HG03108 (cell line): ENCODE measurements around the gene SCYGR7.
"Not testable (repeated sequence)": the region's sequence is repeated elsewhere in the genome, so short reads cannot be mapped to it uniquely, and the experiment has no call there.

Source experiments
- ATAC-seq: cut with Tn5 transposase; IDR thresholded peaks from one replicate; pipeline ENCODE4 v1.9.1; 2021; ENCODE audit warnings: moderate library complexity; ENCODE audit not compliant: unreplicated experiment

Gene SCYGR7, protein sequence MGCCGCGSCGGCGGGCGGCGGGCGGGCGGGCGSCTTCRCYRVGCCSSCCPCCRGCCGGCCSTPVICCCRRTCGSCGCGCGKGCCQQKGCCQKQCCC

DNA sequence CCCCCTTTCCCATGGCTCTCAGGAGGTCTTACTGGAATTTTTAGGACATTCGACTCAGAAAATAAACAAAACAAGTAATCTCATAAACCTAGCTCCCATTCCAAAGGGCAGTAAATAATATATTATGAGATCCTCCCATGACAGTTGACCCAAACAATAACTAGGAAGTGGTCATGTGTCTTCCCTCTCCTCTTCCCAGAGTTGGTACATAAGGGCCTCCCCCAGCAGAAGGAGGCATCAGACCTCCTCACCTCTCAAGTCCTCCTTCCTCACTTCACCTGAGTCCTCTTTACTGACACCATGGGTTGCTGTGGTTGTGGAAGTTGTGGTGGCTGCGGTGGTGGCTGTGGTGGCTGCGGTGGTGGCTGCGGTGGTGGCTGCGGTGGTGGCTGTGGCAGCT, at the start of gene SCYGR7:
TSS of gene SCYGR7 (plus strand) at position 301 of the 400 bp plus-strand sequence. CDS start at position 301, 0 bp downstream.
- ATAC-seq, result no peak

DNA sequence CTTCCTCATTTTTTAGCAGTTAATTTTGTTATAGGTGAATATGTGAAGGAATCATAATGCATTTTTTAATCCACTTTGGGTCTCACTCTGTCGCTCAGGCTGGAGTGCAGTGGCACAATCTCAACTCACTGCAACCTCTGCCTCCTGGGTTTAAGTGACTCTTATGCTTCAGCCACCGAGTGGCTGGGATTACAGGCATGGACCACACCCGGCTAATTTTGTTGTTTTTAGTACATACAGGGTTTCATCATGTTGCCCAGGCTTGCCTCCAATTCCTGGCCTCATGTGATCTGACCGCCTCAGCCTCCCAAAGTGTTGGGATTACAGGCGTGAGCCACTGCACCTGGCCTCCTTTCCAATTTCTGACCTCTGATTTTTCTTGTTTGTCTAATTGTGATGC, 43.9 kb upstream of the SCYGR7 start:
- ATAC-seq, result no peak

DNA sequence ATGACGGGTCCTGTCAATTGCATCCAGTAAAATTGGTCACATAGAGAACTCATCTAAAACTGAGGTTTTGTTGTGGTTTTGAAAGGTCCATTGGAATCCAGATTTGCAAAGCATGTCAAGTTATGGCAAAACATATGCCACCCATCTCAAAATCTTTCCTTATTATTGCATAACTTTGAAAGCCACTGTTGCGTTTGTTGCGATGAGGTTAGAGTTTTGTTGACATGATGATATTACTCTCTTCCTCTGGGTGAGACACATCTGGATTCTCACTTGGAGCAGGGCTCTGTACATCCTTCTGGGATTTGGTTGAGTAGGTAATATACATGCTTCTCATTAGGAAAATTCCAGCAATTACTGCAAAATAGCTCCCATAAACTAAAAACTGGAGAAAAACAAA, 40.9 kb upstream of the SCYGR7 start:
- no peak for ATAC-seq

DNA sequence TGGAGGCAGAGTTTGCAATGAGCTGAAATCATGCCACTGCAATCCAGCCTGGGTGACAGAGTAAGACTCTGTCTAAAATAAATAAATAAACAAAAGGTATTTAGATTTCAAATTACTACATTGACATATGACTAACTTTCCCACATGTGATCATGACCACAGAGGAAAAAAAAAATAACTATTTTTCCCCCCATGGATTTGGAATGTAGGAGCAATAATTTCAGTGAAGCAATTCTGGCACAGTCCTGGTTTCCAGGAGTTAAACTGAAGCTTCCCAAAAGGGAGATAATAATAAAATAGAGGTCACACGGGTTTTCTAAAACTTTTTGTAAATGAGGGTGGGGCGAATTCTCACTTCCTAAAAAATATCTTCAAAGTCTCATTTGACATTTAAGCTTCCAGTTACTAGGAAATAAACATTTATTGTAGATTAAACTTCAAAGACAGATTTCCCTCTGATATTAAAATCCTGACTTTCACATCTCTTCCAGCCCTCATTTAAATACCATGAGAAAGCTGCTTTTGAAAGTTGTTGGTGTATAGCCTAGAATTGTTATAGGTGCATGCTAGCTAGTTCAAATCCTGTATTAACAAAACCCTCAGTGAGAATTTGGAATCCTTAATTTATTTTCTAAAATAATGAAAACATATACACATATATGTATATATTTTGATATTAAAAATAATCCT, 31.0 kb upstream of the SCYGR7 start:
- ATAC-seq, result no peak

DNA sequence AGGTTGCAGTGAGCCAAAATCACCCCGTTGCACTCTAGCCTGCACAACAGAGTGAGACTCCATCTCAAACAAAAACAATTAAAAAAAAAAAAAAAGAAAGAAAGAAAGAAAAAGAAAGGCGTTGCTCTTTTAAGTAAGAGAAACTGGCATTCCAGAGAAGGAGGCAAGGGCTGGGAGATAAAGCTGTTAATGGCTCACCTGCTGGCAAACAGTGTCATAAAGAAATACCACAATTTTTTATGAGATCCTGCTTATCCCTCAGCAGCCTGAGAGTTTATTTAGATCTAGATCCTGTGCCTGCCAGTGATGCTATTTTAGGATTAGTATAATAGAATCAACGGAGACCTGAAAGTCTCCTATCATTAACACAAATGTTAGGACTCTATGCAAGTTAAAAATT, 26.6 kb upstream of the SCYGR7 start:
- ATAC-seq, result no peak

DNA sequence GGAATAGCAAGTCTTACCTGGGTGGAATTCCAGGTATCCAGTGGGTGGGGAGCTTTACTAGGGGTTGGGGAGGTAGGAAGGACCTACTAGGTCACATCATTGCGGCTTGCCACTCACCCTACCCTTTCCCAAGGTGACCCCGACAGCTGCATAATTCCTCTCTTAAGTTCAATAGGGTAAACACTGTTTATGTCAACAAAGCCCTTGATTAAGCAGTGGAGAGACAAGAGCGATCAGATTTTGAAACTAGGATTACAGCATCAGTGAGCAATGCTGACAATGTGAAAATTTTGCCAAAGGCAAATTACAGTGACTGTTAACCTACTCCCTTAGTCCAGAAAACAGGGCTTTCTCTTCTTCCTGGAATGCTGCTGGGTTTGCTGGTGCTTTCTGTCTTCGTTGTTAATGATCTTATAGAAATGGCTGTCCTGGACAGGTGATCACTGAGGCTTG, 24.8 kb upstream of the SCYGR7 start:
- no peak for ATAC-seq

DNA sequence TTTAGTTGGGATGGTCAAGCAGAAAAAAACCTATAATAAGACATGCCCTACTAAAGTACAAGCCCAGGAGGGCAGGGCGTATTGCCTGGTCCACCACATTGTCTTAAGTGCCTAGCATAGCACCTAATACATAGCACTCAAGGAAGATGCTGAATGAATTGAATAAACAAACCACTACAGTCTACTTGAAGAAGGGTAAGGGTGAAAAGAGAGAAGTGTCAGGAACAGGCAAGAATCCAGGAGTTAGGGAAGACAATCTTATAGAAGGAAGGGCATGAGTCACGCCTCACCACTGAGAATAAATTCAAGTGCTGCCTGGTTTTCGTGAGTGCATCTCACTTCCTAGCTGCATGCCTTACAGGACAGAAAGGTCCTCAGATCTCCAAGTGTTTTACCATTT, 24.2 kb upstream of the SCYGR7 start:
- no peak for ATAC-seq

DNA sequence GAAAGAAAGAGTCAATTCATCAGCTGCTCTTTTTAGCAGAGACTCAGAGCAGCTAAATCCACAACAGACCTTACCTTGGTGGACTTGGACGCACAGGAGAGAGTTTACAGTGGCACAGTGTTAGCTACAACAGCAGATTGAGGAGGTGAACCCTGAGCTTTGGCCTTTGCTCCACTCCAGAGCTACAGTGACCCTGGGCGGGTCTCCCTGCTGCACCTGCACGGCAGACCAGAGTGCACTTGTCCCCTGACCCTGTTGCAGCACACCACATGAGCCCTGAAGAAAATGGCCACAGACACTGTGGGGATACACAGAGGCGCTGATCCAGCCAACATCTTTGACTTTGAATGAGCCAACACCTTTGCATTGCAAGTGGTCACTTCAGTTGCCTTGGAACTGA, 21.3 kb upstream of the SCYGR7 start:
- ATAC-seq, result no peak

DNA sequence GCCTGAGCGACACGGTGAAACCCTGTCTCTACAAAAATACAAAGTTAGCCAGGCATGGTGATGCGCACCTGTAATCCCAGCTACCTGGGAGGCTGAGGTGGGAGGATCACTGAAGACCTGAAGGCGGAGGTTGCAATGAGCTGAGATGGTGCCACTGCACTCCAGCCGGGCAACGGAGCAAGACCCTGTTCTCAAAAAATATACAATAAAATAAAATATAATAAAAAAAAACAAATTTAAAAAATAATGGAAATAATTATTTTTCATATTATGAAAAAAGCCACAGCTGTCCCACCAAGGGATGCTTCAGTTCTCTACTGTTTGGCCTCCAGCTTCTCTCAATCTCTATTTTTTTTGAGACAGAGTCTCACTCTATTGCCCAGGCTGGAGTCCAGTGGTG, 20.7 kb upstream of the SCYGR7 start:
- no peak for ATAC-seq

DNA sequence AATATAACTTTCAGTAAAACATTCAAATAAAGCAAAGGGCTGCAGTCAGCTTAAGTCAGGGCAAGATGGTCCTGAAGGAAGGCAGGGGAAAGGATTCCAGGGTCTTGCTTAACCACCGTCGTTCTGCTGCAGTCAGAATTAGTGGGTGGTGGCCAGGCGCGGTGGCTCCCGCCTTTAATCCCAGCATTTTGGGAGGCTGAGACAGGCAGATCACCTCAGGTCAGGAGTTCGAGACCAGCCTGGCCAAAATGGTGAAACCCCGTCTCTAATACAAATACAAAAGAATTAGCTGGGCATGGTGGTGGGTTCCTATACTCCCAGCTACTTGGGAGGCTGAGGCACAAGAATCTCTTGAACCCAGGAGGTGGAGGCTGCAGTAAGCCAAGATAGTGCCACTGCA, 17.1 kb upstream of the SCYGR7 start:
- no peak for ATAC-seq

DNA sequence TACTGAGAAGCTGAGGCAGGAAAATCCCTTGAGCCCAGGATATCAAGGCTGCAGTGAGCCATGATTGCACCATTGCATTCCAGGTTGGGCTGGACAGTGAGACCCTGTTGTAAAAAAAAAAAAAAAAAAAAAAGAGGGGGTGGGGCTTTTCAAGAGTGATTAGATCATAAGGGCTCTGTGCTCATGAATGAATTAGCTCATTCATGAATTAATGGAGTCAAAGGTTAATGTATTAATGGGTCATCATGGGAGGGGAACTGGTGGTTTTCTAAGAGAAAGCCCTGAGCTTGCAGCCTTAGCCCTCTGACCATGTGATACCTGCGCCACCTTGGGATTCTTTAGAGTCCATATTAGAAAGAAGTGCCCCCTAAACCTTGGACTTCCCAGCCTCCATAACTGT, 14.8 kb upstream of the SCYGR7 start:
- ATAC-seq, result no peak

DNA sequence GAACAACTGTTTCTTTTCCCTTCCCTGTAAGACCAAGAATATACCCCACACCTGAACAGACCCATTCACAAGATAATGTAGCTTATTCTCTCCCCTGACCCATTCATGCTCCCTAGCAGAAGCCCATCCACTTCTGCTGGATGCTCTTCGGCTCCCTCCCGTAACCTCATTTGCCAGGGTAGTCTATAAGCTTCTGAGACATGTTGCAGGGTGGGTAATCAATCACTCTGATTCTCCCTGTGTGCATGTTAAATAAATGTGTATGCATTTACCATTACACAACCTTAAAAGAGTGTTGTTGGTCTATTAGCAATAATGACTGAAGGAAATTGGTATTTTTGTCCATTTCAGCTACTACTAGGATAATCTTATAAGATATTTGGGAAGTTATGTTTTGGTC, 11.6 kb upstream of the SCYGR7 start:
- ATAC-seq, result no peak

DNA sequence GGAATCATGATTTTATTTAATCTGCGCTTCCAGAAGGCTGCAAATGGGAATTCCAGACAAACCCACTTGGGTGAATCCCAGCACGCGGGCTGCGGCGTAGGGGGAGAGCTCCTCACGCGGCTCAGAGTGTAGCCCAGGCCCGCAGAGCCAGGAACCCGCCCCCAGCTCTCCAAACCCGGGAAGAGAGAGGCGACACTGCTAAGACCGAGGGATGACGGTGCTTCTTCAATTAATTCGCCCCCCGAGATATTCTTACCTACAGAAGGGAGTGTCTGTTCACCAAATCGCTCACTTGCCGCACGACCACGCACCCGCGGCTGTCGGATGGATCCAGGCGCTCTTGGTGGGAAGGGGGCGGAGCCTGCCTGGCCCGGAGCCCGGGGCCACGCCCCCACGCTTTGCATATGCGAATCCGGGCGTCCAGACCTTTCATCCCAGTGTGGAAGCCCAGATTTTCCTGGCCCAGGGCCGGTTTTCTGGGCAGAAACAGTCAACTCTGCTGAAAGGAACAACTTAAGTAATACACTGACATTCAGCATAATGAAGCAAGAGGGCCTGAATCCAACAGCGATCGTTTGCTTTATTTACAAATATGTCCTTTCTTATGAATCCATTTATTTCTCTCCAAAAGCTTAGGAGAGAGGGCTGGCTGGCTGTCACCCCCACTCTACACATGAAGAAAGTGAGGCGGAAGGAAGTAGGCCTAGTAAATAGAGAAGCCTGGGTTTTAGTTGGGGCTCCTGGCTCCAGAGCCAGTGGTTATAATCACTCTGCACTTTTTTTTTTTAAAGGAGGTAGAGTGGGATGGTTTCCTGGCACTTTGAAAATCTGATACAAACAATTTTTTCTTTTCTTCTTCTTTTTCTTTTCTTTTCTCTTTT, 10.2 kb upstream of the SCYGR7 start, which contains the start of gene SLC19A3:
TSS of gene SLC19A3 (minus strand) at position 342 of the 881 bp plus-strand sequence. CDS start 15,710 bp downstream, outside the sequence.
- no peak for ATAC-seq

DNA sequence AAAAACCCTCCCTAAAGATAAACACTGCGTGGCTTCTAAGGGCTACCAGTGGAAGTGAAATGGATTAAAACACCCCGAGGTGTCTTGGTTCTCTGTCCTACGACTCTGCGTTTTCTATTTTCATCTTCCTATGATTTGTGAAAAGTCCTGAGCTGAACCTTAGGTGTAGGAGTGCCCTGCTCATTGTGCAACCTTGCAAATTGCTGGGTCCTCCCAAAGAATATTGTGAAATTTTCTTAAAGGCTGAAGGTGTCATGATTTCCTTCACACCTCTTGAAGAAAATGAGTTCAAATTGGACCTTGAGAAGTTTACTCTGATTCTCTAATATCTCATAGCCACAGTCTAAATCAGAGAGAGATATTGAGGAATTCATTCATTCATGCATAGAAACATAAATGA, 8.5 kb upstream of the SCYGR7 start:
- no peak for ATAC-seq

DNA sequence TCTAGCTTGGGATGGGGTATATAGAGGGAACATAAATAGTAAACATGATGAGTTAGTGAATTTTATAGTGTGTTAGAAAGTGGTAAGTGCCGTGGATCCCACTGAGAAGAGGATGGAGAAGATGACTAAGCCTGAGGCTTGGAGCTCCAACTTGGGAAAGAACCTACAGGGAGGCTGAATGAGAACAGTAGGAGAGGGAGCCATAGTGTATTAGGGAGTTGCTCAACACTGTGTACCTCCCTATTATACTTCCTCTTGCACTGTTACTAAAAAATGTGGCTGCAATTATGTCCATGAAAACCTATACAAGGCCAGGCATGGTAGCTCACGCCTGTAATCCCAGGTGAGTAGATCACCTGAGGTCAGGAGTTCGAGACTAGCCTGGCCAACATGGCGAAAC, 7.5 kb upstream of the SCYGR7 start:
- ATAC-seq, result no peak

DNA sequence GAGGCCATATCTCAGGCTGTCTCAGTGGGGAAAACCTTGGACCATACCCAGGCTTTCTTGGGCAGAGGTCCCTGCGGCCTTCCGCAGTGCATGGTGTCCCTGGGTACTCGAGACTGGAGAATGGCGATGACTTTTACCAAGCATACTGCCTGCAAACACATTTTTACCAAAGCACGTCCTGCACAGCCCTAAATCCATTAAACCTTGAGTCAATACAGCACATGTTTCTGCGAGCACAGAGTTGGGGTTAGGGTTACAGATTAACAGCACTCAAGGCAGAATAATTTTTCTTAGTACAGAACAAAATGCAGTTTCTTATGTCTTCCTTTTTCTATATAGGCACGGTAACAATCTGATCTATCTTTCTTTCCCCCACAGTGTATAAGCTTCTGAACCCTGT, 5.3 kb upstream of the SCYGR7 start:
- not testable (repeated sequence) for ATAC-seq

DNA sequence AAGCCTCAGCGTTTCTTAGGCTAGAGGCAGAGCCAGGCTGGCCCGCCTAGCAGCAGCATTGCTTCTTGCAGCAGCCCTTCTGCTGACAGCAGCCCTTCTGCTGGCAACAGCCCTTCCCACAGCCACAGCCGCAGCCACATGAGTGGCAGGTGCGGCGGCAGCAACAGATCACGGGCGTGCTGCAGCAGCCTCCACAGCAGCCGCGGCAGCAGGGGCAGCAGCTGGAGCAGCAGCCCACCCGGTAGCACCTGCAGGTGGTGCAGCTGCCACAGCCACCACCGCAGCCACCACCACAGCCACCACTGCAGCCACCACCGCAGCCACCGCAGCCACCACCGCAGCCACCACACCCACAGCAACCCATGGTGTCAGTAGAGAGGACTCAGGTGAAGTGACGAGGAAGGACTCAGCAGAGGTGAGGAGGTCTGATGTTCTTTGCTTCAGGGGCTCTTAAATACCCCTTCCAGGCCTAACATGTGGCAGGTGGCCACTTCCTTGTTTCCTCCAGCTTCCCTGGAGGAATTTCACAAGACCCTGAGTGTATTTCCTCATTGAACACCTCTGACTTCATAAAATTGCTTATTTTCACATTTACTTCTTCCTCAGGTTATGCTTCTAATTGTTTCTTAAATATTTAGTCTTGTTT, 3.6 kb upstream of the SCYGR7 start, which contains the start of gene SCYGR6:
TSS of gene SCYGR6 (minus strand) at position 364 of the 646 bp plus-strand sequence. CDS start at position 364, 0 bp downstream.
- ATAC-seq, result no peak

DNA sequence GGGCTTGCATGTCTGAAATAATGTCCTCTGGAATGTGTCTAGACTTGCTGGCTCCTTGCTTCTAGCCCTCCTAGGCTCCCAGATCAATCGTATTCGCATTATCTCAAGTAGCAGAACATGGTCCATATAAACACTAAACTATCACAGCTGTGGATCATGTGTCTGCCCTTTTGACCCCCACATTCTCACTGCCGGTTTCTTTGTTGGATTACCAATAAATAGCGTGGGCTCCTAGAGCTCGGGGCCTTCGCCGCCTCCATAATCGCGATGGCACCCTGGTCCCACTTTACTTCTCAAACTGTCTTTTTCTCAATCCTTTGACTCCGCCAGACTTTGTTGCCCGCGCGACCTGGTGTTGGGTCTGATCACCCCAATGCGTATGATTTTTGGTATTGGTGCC, 11.2 kb downstream of the SCYGR7 start:
- ATAC-seq, result no peak

DNA sequence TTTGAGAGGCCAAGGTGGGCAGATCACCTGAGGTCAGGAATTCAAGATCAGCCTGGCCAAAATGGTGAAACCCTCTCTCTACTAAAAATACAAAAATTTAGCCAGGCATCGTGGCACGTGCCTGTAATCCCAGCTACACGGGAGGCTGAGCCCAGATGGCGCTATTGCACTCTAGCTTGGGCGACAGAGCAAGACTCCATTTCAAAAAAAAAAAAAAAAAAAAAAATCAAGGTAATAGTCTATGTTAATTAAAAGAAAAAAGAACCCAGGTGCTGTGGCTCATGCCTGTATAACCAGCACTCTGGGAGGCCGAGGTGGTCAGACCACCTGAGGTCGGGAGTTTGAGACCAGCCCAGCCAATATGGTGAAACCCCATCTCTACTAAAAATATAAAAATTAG, 12.6 kb downstream of the SCYGR7 start:
- not testable (repeated sequence) for ATAC-seq

DNA sequence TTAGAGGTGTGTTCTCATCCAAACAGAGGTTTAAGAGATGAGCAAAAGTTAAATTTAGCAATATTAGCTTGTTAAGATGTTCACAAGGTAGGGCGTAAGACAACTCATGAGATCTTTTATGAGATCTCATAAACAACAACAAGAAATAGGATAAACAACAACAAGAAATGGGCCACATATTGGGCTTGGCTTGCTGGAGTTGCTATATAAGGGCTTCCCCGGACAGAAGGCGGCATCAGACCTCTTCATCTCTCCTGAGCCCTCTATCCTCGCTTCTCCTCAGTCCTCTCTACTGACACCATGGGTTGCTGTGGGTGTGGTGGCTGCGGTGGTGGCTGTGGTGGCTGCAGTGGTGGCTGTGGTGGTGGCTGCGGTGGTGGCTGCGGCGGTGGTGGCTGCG, 17.5 kb downstream of the SCYGR7 start, which contains the start of gene SCYGR8:
TSS of gene SCYGR8 (plus strand) at position 301 of the 400 bp plus-strand sequence. CDS start at position 301, 0 bp downstream.
- ATAC-seq, result no peak

DNA sequence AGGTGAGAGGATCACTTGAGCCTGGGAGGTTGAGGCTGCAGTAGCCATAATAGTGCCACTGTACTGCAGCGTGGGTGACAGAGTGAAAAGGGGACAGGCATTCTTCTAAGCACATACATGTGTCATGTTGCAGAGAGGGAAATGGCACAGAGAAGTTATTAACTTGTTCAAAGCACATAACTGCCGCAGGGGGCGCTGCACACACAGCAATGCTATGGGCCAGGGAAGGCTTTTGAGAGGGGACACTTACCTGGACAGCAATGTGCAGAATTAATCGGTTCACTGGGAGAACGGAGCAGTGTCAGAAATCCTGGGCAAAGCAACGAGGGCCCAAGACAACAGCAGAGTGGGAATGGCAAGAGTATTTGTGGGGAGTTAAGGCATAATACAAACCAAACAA, 19.9 kb downstream of the SCYGR7 start:
- no peak for ATAC-seq
